Esophagus (tissue), 2 donors: ENCODE results near the gene VGLL4. TPM values are rescaled to one million over a fixed set of nuclear protein-coding genes. Genes with fewer than 3 reads are reported as not detected.

Source experiments
- H3K27ac ChIP-seq, 2 donors: one replicate each; pipeline ENCODE4 v1.5.1; 2013; ENCODE audit warnings: low read depth in 2 of 2, mild to moderate bottlenecking in 2 of 2, inconsistent platforms in 1 of 2, low read length in 1 of 2, moderate library complexity in 1 of 2
- H3K27me3 ChIP-seq, 2 donors: one replicate each; pipeline ENCODE4 v1.6.1; 2013; ENCODE audit warnings: low read length in 2 of 2, control low read depth in 1 of 2, mild to moderate bottlenecking in 1 of 2; ENCODE audit not compliant: insufficient read depth in 2 of 2, control insufficient read depth in 1 of 2
- H3K36me3 ChIP-seq, 2 donors: one replicate each; pipeline ENCODE4 v1.6.1; 2013; ENCODE audit warnings: low read length in 1 of 2; ENCODE audit not compliant: control insufficient read depth in 2 of 2, insufficient read depth in 2 of 2
- H3K4me1 ChIP-seq, 2 donors: one replicate each; pipeline ENCODE4 v1.6.1; 2013; ENCODE audit warnings: low read length in 1 of 2; ENCODE audit not compliant: control insufficient read depth in 2 of 2, insufficient read depth in 2 of 2
- H3K4me3 ChIP-seq, 2 donors: one replicate each; pipeline ENCODE4 v1.5.1; 2013; ENCODE audit warnings: low read length in 2 of 2, mild to moderate bottlenecking in 2 of 2, low read depth in 1 of 2, moderate library complexity in 1 of 2
- H3K9me3 ChIP-seq, 2 donors: one replicate each; pipeline ENCODE4 v1.6.1; 2013; ENCODE audit warnings: mild to moderate bottlenecking in 2 of 2, low read depth in 1 of 2, low read length in 1 of 2, moderate library complexity in 1 of 2; ENCODE audit not compliant: control insufficient read depth in 2 of 2, insufficient read depth in 1 of 2
- whole genome bisulfite sequencing, 2 donors: extraction: QIAGEN DNeasy Blood & Tissue Kit; methylation state at CpG; one replicate each; pipeline ENCODE4 v1.1.7; 2013; 5-methylcytosine and 5-hydroxymethylcytosine counted together
- polyA plus RNA-seq, 2 donors: library from polyadenylated mRNA; stranded (reverse); fragments of 200-250 nt; gene quantifications; one replicate each; pipeline ENCODE4 v1.2.3, GENCODE V29; 2013
- donor health status: healthy with polysubstance abuse.
- donor health status: Bipolar disorder and iron deficiency.

VGLL4 gene
- polyA plus RNA-seq, 2 donors, result 23.1 to 26.3 TPM

GRCh38 chr3:11622586-11623550 lies 20.8 kb downstream of the VGLL4 start:
- H3K36me3 ChIP-seq, result no peaks in the 10 kb centered on the region
- H3K27me3 ChIP-seq, result no peaks in the 10 kb centered on the region
- no peaks in the 10 kb centered on the region for H3K9me3 ChIP-seq
- 87 to 90% methylated on average over 9 of the region's 9 CpGs for WGBS, 2 donors
- peaks cover 0 to 6% of the 10 kb centered on the region in 2 donors for H3K4me1 ChIP-seq
- H3K4me3 ChIP-seq, result no peak overlapping the region
- H3K27ac ChIP-seq, result no peak overlapping the region

- Histone ChIP-seq H3K4me1 (peaks cover 4 to 10% of the 10 kb centered on the region in 2 donors), H3K27ac (no peak overlapping the region), H3K36me3 (no peaks in the 10 kb centered on the region), H3K27me3 (no peaks in the 10 kb centered on the region), H3K9me3 (no peaks in the 10 kb centered on the region), H3K4me3 (no peak overlapping the region)
- WGBS, 2 donors, result 88 to 90% methylated on average over 2 of the region's 2 CpGs
Observed at GRCh38 chr3:11621077-11621476, 22.6 kb downstream of the VGLL4 start.

DNA sequence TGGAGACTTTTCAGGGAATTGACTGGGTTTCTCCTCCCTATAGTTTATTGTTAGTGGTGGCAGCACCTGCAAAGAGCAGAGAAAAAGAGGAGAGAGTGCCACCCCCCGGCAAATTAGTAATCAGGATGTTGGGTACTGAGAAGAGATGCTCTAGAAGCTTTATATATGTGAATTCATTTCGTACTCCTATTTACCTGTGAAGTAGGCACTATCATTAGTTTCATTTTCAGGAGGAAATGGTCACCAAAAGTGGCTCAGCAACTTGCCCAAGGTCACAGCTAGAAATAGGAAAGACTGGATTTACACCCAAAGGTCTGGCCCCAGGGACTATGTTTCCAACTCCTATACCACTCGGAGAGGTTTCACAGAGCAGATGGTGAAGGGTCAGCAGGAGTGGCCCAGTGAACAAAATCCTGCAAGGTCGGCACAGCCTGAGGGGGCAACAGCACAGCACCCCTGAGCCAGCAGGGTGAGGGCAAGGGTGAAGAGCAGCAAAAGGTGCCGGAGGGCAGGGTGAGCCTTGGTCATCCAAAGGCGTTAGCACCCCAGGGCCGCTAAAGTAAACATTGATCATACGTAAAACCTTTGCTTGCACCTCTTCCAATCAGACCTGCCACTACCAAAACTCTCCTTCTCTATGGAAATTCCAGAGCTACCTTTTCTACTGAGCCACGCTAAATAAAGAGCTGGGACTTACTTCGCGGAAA lies 23.6 kb downstream of the VGLL4 start:
- no peak overlapping the region for H3K4me3 ChIP-seq
- H3K4me1 ChIP-seq, result peaks cover 4 to 10% of the 10 kb centered on the region in 2 donors
- no peak overlapping the region for H3K27ac ChIP-seq
- H3K9me3 ChIP-seq, result no peaks in the 10 kb centered on the region
- 74 to 78% methylated on average over 11 of the region's 11 CpGs for WGBS, 2 donors
- no peaks in the 10 kb centered on the region for H3K27me3 ChIP-seq
- H3K36me3 ChIP-seq, result no peaks in the 10 kb centered on the region

DNA sequence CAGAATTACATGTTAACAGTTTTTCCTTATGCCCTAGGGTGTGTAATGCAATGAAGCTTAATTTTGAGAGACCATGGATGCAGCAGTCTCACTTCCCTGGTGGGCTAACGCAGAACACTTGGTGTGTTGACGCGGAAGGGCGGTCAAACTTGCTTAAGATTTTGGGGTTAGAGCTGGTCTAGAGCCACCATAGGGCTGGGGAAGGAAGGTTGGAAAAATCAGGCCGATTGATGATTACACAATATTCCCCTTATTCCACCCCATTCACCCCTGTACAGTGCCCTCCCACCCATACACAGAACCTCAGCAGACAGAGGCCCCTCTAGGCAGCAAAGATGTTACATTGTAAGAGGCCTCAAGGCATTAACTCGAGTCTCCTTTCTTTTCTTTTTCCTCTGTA lies 24.3 kb downstream of the VGLL4 start:
- H3K27ac ChIP-seq, result no peak overlapping the region
- H3K4me1 ChIP-seq, result peaks cover 4 to 10% of the 10 kb centered on the region in 2 donors
- H3K4me3 ChIP-seq, result no peak overlapping the region
- WGBS, 2 donors, result 79 to 82% methylated on average over 6 of the region's 6 CpGs
- H3K36me3 ChIP-seq, result no peaks in the 10 kb centered on the region
- H3K9me3 ChIP-seq, result no peaks in the 10 kb centered on the region
- H3K27me3 ChIP-seq, result no peaks in the 10 kb centered on the region

GRCh38 chr3:11618904-11619303 lies 24.8 kb downstream of the VGLL4 start:
- no peaks in the 10 kb centered on the region for H3K36me3 ChIP-seq
- 29 to 32% methylated on average over 5 of the region's 5 CpGs for WGBS, 2 donors
- H3K27ac ChIP-seq, result no peak overlapping the region
- H3K4me1 ChIP-seq, result peaks cover 4 to 10% of the 10 kb centered on the region in 2 donors
- H3K4me3 ChIP-seq, result no peak overlapping the region
- no peaks in the 10 kb centered on the region for H3K9me3 ChIP-seq
- H3K27me3 ChIP-seq, result no peaks in the 10 kb centered on the region

GRCh38 chr3:11616551-11616950 lies 27.2 kb downstream of the VGLL4 start:
- Histone ChIP-seq H3K27ac (no peak overlapping the region), H3K9me3 (no peaks in the 10 kb centered on the region), H3K4me1 (peaks cover 8% of the 10 kb centered on the region in 2 donors), H3K36me3 (no peaks in the 10 kb centered on the region), H3K4me3 (no peak overlapping the region), H3K27me3 (no peaks in the 10 kb centered on the region)
- 44 to 50% methylated on average over 2 of the region's 2 CpGs for WGBS, 2 donors

GRCh38 chr3:11613851-11614487 lies 29.7 kb downstream of the VGLL4 start:
- Histone ChIP-seq H3K27me3 (no peaks in the 10 kb centered on the region), H3K9me3 (no peaks in the 10 kb centered on the region), H3K4me3 (no peak overlapping the region), H3K36me3 (no peaks in the 10 kb centered on the region), H3K4me1 (peaks cover 12% of the 10 kb centered on the region in 2 donors), H3K27ac (no peak overlapping the region)
- whole genome bisulfite sequencing, 2 donors, result 84 to 87% methylated on average over 19 of the region's 19 CpGs

DNA sequence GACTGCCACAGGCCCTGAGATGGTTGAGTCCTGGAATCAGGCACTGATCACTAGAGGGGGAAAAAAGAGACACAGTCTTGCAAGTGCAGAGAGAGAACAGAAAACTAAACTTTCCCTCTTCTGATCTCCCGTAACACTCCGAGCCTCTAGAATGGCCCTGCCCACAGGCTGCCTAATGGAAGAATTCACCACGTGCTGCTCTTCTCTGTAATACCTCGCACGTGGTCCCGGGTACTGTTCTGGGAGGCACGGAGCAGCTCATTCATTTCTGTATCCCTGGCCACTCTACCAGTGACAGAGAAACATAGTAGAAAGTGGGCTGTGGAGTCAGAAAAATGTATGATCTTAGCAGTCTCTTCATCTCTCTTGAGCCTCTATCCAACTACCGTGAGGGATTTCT lies 30.4 kb downstream of the VGLL4 start:
- Histone ChIP-seq H3K27ac (no peak overlapping the region), H3K36me3 (no peaks in the 10 kb centered on the region), H3K4me3 (no peak overlapping the region), H3K9me3 (no peaks in the 10 kb centered on the region), H3K4me1 (peaks cover 12% of the 10 kb centered on the region in 2 donors), H3K27me3 (no peaks in the 10 kb centered on the region)
- WGBS, 2 donors, result 78 to 81% methylated on average over 8 of the region's 8 CpGs

GRCh38 chr3:11612515-11613188 lies 31.1 kb downstream of the VGLL4 start:
- H3K27me3 ChIP-seq, result no peaks in the 10 kb centered on the region
- H3K9me3 ChIP-seq, result no peaks in the 10 kb centered on the region
- WGBS, 2 donors, result 79 to 83% methylated on average over 9 of the region's 9 CpGs
- H3K4me3 ChIP-seq, result no peak overlapping the region
- no peaks in the 10 kb centered on the region for H3K36me3 ChIP-seq
- peaks cover 12% of the 10 kb centered on the region in 2 donors for H3K4me1 ChIP-seq
- no peak overlapping the region for H3K27ac ChIP-seq
